HFFc6 (cell line): ENCODE results near the gene SERPINB6. TPM values are rescaled to one million over a fixed set of nuclear protein-coding genes. Genes with fewer than 3 reads are reported as not detected.

Source experiments
- DNase-seq: peaks from one replicate; pipeline ENCODE4 v3.0.0-alpha.2; 2018
- H3K27ac Mint-ChIP-seq: 2 replicates; pipeline ENCODE4 v1.8.0; 2020; ENCODE audit warnings: mild to moderate bottlenecking, mixed read lengths
- H3K27me3 Mint-ChIP-seq: 2 replicates; pipeline ENCODE4 v1.8.0; 2021; ENCODE audit warnings: mild to moderate bottlenecking, moderate library complexity, mixed read lengths; ENCODE audit not compliant: insufficient read depth
- H3K36me3 Mint-ChIP-seq: 2 replicates; pipeline ENCODE4 v1.8.0; 2021; ENCODE audit warnings: low read depth, mixed read lengths
- H3K4me1 Mint-ChIP-seq: 2 replicates; pipeline ENCODE4 v1.8.0; 2020; ENCODE audit warnings: low read depth, mixed read lengths
- H3K4me3 Mint-ChIP-seq: 2 replicates; pipeline ENCODE4 v1.8.0; 2020; ENCODE audit warnings: mild to moderate bottlenecking, moderate library complexity, mixed read lengths
- H3K9me3 Mint-ChIP-seq: 2 replicates; pipeline ENCODE4 v1.8.0; 2020; ENCODE audit warnings: mild to moderate bottlenecking, mixed read lengths
- total RNA-seq, 6 experiments: library from RNA; stranded (reverse); fragmentation: NEBNext Ultra II Directional; extraction: Animal tissue kit (Norgen Biotek cat#: 25700); gene quantifications; 2 replicates in 1 of 6; 3 replicates in 5 of 6; pipeline ENCODE4 v1.2.3, GENCODE V29; 2021
- TF ChIP-seq, protein P1 (sequence below): fragments of 200-600 bp; sonication (generic); IDR thresholded peaks from 2 replicates; pipeline ENCODE4 v1.5.0; 2021; ENCODE audit warnings: antibody characterized with exemption, mild to moderate bottlenecking

SERPINB6 gene
- total RNA-seq, 6 experiments from 2014 or later, result 109 to 142 (median 134) TPM

DNA sequence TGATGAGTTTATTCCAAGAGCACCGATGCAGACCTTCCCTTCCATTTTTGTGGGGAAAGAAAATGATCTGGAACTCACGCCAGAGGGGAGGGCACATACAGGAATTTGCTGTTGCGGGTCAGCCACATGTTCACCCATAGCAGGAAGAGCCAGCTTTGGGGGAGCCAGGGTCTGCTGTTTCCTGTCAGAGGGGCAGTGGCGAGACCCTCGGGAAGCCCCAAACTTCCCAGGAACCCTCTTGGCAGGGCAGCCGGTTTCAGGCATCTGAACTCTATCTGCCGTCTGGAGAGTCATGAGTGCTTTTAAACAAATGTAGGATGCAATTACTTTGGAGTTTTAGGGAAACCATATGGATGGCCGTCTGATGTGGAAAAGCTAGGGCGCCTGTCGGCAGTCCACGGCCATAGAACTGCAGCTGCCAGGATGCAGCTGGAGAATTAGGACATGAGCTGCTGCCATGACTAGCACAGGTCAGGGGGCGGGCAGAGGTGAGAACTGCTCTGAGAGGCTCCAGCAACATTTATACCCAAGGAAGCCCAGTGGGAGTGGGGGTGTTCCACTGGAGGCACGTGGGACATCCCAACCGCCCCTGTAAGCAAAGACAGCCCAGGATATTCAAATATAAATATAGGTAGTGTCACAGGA, 53.4 kb downstream of the SERPINB6 start:
- no peak overlapping the region for H3K4me3 Mint-ChIP-seq
- no peaks in the 10 kb centered on the region for H3K36me3 Mint-ChIP-seq
- no peak overlapping the region for H3K27ac Mint-ChIP-seq
- H3K4me1 Mint-ChIP-seq, result no peaks in the 10 kb centered on the region
- peaks cover 20% of the 10 kb centered on the region for H3K27me3 Mint-ChIP-seq
- no peaks in the 10 kb centered on the region for H3K9me3 Mint-ChIP-seq
- DNase-seq, result no peak
- TF ChIP-seq, protein P1, sequence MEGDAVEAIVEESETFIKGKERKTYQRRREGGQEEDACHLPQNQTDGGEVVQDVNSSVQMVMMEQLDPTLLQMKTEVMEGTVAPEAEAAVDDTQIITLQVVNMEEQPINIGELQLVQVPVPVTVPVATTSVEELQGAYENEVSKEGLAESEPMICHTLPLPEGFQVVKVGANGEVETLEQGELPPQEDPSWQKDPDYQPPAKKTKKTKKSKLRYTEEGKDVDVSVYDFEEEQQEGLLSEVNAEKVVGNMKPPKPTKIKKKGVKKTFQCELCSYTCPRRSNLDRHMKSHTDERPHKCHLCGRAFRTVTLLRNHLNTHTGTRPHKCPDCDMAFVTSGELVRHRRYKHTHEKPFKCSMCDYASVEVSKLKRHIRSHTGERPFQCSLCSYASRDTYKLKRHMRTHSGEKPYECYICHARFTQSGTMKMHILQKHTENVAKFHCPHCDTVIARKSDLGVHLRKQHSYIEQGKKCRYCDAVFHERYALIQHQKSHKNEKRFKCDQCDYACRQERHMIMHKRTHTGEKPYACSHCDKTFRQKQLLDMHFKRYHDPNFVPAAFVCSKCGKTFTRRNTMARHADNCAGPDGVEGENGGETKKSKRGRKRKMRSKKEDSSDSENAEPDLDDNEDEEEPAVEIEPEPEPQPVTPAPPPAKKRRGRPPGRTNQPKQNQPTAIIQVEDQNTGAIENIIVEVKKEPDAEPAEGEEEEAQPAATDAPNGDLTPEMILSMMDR, result no peak

DNA sequence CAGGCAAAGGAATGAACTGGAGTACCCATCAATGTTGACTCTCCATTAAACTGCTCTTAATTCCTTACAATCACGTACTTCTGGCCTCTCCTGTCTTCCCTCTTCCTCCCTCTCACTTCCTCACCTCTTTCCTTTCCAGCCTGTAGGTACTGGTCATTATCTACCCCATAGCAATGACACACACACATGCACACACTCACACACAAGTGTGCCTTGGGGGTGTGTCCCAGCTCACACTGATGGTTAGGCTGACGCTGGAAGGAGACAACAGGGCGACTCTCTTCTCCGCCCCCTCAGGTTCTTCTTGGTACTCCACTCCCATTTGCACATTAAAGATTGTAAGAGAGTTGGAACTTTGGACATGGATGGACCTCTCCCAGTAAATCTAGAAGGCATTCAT, 54.3 kb downstream of the SERPINB6 start:
- peaks cover 20% of the 10 kb centered on the region for H3K27me3 Mint-ChIP-seq
- no peaks in the 10 kb centered on the region for H3K4me1 Mint-ChIP-seq
- H3K4me3 Mint-ChIP-seq, result no peak overlapping the region
- no peaks in the 10 kb centered on the region for H3K9me3 Mint-ChIP-seq
- DNase-seq, result no peak
- TF ChIP-seq, protein P1, result peak; percentile 49; the same call in 1 of the 2 replicates
- H3K36me3 Mint-ChIP-seq, result no peaks in the 10 kb centered on the region
- no peak overlapping the region for H3K27ac Mint-ChIP-seq

DNA sequence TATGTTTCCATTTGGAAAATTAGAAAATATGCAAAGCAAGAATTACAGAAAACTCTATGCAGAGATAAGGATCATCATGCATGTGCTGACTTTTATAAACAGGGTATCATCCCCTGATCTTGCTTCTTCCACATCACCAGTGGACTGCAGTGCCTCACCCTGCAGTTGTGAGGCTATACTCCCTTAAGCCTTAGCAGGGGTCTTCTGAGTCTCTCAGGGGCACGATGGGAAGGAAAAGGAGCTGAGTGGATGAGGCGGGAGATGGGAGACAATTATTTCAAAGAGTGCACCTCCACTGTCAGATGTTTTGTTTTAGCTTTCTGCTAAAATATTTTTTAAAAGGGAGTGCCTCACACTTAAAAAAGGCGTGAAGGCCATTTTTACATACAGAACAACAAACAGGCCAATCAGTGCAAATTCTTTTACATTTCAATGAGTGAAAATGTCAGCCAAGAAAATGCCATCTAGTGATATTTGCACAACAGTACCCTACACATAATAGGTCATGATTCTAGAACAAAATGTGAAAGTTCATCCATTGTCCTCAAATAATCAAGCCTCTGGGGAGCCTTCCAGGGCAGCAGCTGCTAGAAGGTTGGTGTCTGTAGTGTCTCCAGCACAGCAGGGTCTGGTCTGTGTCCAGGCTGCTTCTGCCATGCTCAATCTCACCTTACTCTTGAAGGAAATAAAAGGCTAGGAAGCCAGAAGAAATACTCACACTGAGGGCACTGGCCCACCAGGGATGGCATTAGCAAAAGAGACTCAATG, 55.0 kb downstream of the SERPINB6 start:
- Mint-ChIP-seq H3K27me3 (peaks cover 18% of the 10 kb centered on the region), H3K9me3 (no peaks in the 10 kb centered on the region), H3K27ac (no peak overlapping the region), H3K4me3 (no peak overlapping the region), H3K4me1 (no peaks in the 10 kb centered on the region), H3K36me3 (no peaks in the 10 kb centered on the region)
- DNase-seq, result no peak
- TF ChIP-seq, protein P1, result no peak

DNA sequence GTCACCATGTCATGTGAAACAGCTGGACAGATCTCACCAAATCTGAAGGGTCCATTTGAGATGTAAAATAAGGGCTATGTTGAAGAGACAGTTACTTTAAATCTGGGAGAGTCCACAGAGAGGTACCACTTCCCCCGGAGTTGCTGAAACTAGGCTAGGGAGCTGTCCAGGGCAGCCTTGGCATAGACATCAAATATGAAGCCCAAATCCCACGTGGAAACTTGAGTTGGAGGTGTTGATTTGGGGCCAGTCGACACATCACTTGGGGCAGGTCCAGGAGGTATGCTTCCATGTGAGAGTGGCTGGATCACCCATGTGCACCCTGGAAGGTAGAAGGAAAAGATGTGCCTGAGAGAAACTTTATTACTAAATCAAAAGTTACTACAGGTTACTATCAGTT, 56.2 kb downstream of the SERPINB6 start:
- Mint-ChIP-seq H3K4me3 (no peak overlapping the region), H3K9me3 (no peaks in the 10 kb centered on the region), H3K27ac (no peak overlapping the region), H3K36me3 (no peaks in the 10 kb centered on the region), H3K27me3 (peaks cover 14% of the 10 kb centered on the region), H3K4me1 (no peaks in the 10 kb centered on the region)
- DNase-seq, result no peak
- TF ChIP-seq, protein P1, result no peak

DNA sequence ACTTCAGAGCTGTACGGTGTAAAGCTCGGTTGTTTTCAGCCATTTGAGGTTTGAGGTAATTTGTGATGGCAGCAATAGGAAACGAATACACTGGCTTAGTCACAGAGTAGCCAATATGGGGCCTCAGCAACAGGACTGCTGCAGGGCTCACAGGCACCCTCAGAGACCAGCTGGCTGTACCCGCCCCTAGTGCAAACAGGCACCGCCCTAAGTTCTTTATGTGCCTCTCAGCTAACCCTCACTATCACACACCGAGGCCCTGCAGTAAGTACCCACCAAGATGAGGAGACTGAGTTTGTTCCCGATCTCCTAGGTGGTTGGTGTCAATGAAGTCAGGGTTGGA, 57.1 kb downstream of the SERPINB6 start:
- peaks cover 6% of the 10 kb centered on the region; the same call in 1 of the 2 replicates for H3K4me1 Mint-ChIP-seq
- DNase-seq, result no peak
- TF ChIP-seq, protein P1, result no peak
- H3K36me3 Mint-ChIP-seq, result no peaks in the 10 kb centered on the region
- peaks cover 14% of the 10 kb centered on the region for H3K27me3 Mint-ChIP-seq
- no peaks in the 10 kb centered on the region for H3K9me3 Mint-ChIP-seq
- no peak overlapping the region for H3K27ac Mint-ChIP-seq
- H3K4me3 Mint-ChIP-seq, result no peak overlapping the region
